ENCODE data around the gene ANKRD1.

DNA sequence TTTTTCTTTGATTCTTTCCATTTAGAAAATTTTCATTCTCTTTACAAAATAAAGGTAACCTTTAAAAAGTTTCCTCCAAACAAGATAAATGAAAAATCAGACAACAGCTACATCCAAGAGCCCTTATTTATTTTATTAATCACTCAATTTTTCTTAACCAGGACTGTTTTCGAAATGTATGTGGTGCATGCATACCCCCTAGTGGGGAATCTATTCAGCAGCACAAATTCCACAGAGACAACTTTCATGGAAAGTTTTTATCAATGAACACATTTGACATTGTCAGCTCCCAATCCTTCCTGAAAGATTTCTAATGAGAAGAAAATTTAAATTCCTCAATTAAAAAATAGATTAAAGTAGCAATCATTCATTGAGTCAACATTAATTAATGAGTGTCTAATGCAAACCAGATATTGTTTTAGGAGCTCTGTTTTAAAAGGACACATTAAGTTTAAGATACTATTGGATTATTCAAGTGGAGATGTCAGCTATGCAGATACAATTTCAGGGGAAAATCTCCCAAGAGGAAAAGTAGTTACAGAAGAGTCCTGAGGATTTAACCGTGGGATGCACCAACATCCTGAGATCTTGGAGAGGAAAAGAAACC is 57.9 kb downstream of the ANKRD1 start:
- TF ChIP-seq POLR2A (IDR thresholded peaks at IDR 0.05) (no peak), CTCF (IDR thresholded peaks at IDR 0.05) (peak; percentile 22 to 71 (median 59))
